Urinary bladder (tissue), 4 donors: ENCODE data around the gene SPRED1. TPM values are rescaled to one million over a fixed set of nuclear protein-coding genes. Genes with fewer than 3 reads are reported as not detected.

Experiments used
- DNase-seq: peaks from one replicate; pipeline ENCODE4 v3.0.0-alpha.2; 2015; ENCODE audit errors: extremely low spot score
- H3K27ac ChIP-seq: one replicate; pipeline ENCODE4 v1.5.1; 2013; ENCODE audit warnings: low read depth, mild to moderate bottlenecking, moderate library complexity
- H3K36me3 ChIP-seq: one replicate; pipeline ENCODE4 v1.6.1; 2013; ENCODE audit warnings: mild to moderate bottlenecking, moderate library complexity; ENCODE audit not compliant: insufficient read depth
- H3K4me1 ChIP-seq: one replicate; pipeline ENCODE4 v1.6.1; 2013; ENCODE audit warnings: mild to moderate bottlenecking, moderate library complexity; ENCODE audit not compliant: insufficient read depth
- H3K4me3 ChIP-seq: one replicate; pipeline ENCODE4 v1.5.1; 2013; ENCODE audit warnings: low read depth, low read length
- WGBS: extraction: QIAGEN DNeasy Blood & Tissue Kit; methylation state at CpG from one replicate; pipeline ENCODE4 v1.1.7; 2013; 5-methylcytosine and 5-hydroxymethylcytosine counted together
- polyA plus RNA-seq: library from polyadenylated mRNA; stranded (reverse); fragments of 200-250 nt; gene quantifications from one replicate; pipeline ENCODE4 v1.2.3, GENCODE V29; 2013
- total RNA-seq: library from RNA; depleted of rRNA; stranded (reverse); fragments of >200 nt; gene quantifications from one replicate; pipeline ENCODE4 v1.2.3, GENCODE V29; 2014
- donor health status: healthy with polysubstance abuse.
- donor health status: healthy.

The SPRED1 gene
- total and polyA plus RNA-seq, 2 donors = 8.2 to 94.4 TPM

- Histone ChIP-seq H3K4me3 (no peak overlapping the region), H3K27ac (no peak overlapping the region), H3K4me1 (no peaks in the 10 kb centered on the region), H3K36me3 (no peaks in the 10 kb centered on the region)
- no peak for DNase-seq
- 67% methylated on average over 4 of the region's 4 CpGs for WGBS
These were observed 117.4 kb downstream of the SPRED1 start for GRCh38 chr15:38369936-38370478.

- Histone ChIP-seq H3K4me3 (no peak overlapping the region), H3K36me3 (no peaks in the 10 kb centered on the region), H3K4me1 (no peaks in the 10 kb centered on the region), H3K27ac (no peak overlapping the region)
- 78% methylated on average over 4 of the region's 4 CpGs for WGBS
- DNase-seq = no peak
These were observed 120.4 kb downstream of the SPRED1 start for GRCh38 chr15:38373016-38373415.

- H3K36me3 ChIP-seq = no peaks in the 10 kb centered on the region
- no peak overlapping the region for H3K27ac ChIP-seq
- no peaks in the 10 kb centered on the region for H3K4me1 ChIP-seq
- no peak overlapping the region for H3K4me3 ChIP-seq
- no peak for DNase-seq
These were observed 121.4 kb downstream of the SPRED1 start for GRCh38 chr15:38374029-38374428.

DNA sequence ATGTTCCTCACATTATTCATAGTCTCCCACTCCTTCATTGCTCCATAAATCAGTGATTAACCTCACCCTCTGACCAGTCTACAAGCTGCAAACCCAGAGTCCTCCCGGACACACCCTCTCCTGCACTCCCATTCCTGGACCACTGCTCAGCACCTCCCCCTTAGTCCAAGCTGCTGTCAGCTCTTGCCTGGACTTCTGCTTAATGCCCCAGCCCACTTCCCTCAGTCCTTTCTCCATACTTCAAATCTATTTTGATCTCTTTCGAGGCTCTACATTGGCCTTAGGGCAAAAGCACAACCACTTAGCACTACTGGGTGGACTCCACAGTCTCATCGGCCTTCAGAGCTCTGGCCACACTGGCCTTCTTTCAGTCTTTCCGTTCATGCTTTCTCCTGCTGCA is 121.9 kb downstream of the SPRED1 start:
- no peaks in the 10 kb centered on the region for H3K4me1 ChIP-seq

GRCh38 chr15:38376081-38376480 is 123.4 kb downstream of the SPRED1 start:
- WGBS = 62% methylated on average over 2 of the region's 2 CpGs
- DNase-seq = no peak
- Histone ChIP-seq H3K27ac (no peak overlapping the region), H3K4me1 (no peaks in the 10 kb centered on the region), H3K4me3 (no peak overlapping the region), H3K36me3 (no peaks in the 10 kb centered on the region)

More for the DNA sequence above, 121.9 kb downstream of the SPRED1 start:
- Histone ChIP-seq H3K36me3 (no peaks in the 10 kb centered on the region), H3K27ac (no peak overlapping the region), H3K4me3 (no peak overlapping the region)
- WGBS = 61% methylated on average over 4 of the region's 4 CpGs
- no peak for DNase-seq

DNA sequence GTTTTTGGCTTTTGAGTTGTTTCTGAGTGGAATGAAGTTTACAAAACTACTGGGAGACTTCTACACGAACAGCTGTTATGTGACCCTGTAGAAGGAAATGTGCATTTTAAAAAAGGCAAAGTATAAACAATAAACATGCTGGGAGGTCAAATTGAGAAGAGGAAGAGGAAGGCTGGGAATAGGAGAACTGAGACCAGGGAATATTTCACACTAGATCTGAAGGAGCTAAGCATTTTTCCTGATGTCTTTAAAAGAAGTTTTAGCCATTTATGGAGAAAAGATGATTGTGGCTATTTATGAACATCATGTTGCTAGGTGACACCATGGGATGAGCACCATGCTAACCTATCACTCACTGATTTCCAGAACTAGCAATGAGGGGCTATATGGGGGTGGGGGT is 125.0 kb downstream of the SPRED1 start:
- Histone ChIP-seq H3K36me3 (no peaks in the 10 kb centered on the region), H3K27ac (peak overlapping the region; percentile 32), H3K4me3 (no peak overlapping the region), H3K4me1 (no peaks in the 10 kb centered on the region)
- DNase-seq = no peak
- WGBS = 27% methylated on average over 1 of the region's 1 CpG

- WGBS = 19% methylated on average over 10 of the region's 10 CpGs
- Histone ChIP-seq H3K36me3 (no peaks in the 10 kb centered on the region), H3K27ac (peak overlapping the region; percentile 3), H3K4me1 (no peaks in the 10 kb centered on the region), H3K4me3 (no peak overlapping the region)
- DNase-seq = no peak
These were observed 125.5 kb downstream of the SPRED1 start for GRCh38 chr15:38378161-38378560.

DNA sequence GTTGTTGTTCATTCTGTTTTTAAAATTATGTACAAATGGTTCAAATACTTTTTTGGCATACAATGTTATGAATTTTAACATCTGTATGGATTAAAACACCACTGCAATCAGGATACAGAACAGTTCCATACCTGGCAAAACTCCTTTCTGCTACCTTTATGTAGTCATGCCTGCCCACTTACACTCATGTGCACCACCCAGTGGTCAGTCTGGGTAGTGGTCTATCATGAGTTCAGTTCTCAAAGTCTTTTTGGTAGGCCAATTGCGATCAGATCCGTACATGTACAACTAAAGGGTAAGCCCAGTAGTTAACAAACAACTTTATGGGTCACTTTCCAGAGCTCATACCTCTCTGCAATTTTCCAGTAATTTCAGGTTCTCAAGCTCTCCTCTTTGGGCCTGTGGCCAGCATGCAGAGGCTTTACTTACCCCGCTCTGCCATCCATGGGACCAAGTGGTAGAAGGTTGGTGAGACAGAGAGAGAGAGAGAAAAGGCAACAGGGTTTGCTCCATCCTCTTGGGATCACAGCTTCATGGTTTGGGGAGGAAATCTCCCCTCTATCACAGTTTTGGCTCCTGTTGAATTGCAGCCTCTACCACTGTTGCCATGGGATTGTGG is 137.4 kb downstream of the SPRED1 start:
- Histone ChIP-seq H3K4me3 (no peak overlapping the region), H3K4me1 (no peaks in the 10 kb centered on the region), H3K27ac (no peak overlapping the region), H3K36me3 (no peaks in the 10 kb centered on the region)
- 74% methylated on average over 3 of the region's 3 CpGs for WGBS
- no peak for DNase-seq

- no peak overlapping the region for H3K4me3 ChIP-seq
- H3K27ac ChIP-seq = no peak overlapping the region
- no peaks in the 10 kb centered on the region for H3K36me3 ChIP-seq
- no peaks in the 10 kb centered on the region for H3K4me1 ChIP-seq
- no peak for DNase-seq
- WGBS = 60% methylated on average over 2 of the region's 2 CpGs
These were observed 138.6 kb downstream of the SPRED1 start for GRCh38 chr15:38391191-38391590.

- H3K4me1 ChIP-seq = no peaks in the 10 kb centered on the region
- no peak overlapping the region for H3K4me3 ChIP-seq
- 74% methylated on average over 2 of the region's 2 CpGs for WGBS
- H3K27ac ChIP-seq = peak overlapping the region; percentile 59
- no peak for DNase-seq
- no peaks in the 10 kb centered on the region for H3K36me3 ChIP-seq
These were observed 145.5 kb downstream of the SPRED1 start for GRCh38 chr15:38398134-38398533.

- no peak overlapping the region for H3K4me3 ChIP-seq
- H3K27ac ChIP-seq = no peak overlapping the region
- no peak for DNase-seq
- 74% methylated on average over 6 of the region's 6 CpGs for WGBS
- no peaks in the 10 kb centered on the region for H3K4me1 ChIP-seq
- no peaks in the 10 kb centered on the region for H3K36me3 ChIP-seq
These were observed 148.5 kb downstream of the SPRED1 start for GRCh38 chr15:38401106-38401505.

DNA sequence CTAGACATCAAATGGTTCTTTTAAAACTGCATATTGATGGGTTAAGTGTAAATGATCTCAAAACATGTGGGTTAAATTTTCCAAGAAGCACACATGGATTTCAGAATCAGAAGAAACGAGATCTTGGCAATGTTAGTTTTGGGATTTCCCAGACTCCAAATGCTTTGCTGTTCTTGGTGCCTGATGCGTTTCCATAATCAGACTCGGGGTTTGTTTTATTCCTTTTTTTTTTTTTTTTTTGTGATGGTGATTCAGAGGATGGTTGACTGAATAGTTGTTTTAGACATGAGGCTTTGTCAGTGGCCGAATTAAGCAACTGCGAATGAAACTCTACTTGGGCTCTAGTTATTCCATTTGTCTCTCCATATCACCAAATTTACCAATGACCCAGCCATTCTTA is 149.1 kb downstream of the SPRED1 start:
- Histone ChIP-seq H3K4me3 (no peak overlapping the region), H3K36me3 (no peaks in the 10 kb centered on the region), H3K4me1 (no peaks in the 10 kb centered on the region), H3K27ac (no peak overlapping the region)
- DNase-seq = no peak
- 73% methylated on average over 5 of the region's 5 CpGs for WGBS

DNA sequence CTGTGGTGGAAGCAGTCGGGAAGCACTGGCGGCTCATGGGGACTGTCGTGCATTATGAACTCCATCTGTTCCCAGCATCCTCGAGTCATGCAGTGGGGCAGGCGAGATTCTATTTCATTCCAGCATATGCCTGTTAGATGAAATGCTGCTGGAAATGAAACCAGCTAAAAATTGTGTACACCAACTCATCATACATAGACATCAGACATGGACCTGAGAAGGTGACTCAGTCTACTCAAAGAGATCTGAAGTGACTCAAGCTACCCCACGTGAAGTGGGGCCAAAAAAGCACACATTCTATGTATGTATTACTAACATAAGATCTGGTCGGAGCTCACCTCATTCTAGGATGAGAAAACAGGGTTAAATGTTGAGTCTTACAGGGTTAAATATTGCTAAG is 153.8 kb downstream of the SPRED1 start:
- 54% methylated on average over 7 of the region's 7 CpGs for WGBS
- no peak overlapping the region for H3K4me3 ChIP-seq

More for the DNA sequence above, 153.8 kb downstream of the SPRED1 start:
- Histone ChIP-seq H3K36me3 (no peaks in the 10 kb centered on the region), H3K27ac (no peak overlapping the region), H3K4me1 (no peaks in the 10 kb centered on the region)
- DNase-seq = no peak
